HG02884 (cell line): ENCODE results near the gene PRPF40A.

Experiments used
- ATAC-seq: cut with Tn5 transposase; IDR thresholded peaks from one replicate; pipeline ENCODE4 v1.9.1; 2021; ENCODE audit warnings: mild to moderate bottlenecking, moderate library complexity; ENCODE audit not compliant: unreplicated experiment

PRPF40A gene

DNA sequence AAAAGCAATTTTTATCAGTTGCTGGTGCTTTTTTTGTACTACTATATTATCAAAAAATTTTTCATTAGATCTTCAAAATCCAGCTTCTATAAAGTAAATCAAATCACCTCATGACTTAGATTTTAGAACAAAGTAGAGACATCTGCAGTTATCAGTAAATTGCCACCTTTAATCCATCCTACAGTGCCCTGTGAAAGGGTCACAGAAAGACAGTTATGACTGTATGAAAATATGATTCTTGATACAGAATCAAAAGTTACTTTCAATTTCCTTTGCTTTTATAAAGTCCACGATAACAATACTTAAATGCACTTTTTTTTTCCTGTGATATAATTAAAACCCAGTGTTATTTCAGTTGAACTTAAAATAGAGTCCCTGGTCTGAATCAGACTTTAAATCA lies 61.4 kb downstream of the PRPF40A start:
- no peak for ATAC-seq

DNA sequence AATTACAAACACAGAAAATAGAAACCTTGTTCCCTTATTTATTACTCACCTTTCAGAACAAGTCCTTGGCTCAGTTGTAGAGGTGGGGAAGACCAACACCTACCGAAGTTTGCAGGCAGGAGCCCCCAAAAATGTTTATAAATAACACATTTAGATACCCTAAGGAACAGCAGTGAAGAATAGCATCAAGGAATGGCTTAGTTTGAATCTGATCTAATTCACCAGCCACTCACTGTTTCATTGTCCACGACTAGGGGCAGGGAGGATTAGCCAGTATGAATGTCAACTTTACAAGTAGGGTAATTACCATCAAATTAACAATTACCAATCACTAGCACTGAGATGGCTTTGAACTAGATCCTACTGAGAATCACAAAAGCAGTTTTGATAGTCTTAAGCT lies 65.4 kb downstream of the PRPF40A start:
- no peak for ATAC-seq

GRCh38 chr2:152650768-152651371 lies 66.4 kb downstream of the PRPF40A start:
- ATAC-seq: no peak

DNA sequence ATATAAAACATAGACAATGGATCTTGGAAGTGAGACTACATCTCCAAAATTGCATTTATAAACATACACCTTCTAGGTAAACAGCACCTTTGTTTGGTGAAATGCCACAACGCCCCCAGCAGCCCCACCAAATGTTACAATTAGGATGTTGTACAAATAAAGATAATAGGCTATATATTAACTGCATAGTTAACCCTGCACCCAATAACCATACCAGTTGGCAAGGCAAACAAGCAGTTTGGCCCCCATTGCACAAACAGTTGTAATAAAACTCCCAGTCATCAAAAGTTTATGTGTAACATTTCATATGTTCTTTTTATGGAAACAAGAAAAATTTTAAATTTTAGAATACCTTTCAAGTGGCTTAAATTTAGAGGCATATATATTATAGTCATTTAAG lies 67.3 kb downstream of the PRPF40A start:
- ATAC-seq: no peak

- no peak for ATAC-seq
Observed at GRCh38 chr2:152648336-152648735, 68.9 kb downstream of the PRPF40A start.

- ATAC-seq: no peak
Observed at GRCh38 chr2:152647552-152647951, 69.7 kb downstream of the PRPF40A start.

GRCh38 chr2:152646775-152647174 lies 70.5 kb downstream of the PRPF40A start:
- no peak for ATAC-seq

- no peak for ATAC-seq
Observed at GRCh38 chr2:152646264-152646663, 71.0 kb downstream of the PRPF40A start.

DNA sequence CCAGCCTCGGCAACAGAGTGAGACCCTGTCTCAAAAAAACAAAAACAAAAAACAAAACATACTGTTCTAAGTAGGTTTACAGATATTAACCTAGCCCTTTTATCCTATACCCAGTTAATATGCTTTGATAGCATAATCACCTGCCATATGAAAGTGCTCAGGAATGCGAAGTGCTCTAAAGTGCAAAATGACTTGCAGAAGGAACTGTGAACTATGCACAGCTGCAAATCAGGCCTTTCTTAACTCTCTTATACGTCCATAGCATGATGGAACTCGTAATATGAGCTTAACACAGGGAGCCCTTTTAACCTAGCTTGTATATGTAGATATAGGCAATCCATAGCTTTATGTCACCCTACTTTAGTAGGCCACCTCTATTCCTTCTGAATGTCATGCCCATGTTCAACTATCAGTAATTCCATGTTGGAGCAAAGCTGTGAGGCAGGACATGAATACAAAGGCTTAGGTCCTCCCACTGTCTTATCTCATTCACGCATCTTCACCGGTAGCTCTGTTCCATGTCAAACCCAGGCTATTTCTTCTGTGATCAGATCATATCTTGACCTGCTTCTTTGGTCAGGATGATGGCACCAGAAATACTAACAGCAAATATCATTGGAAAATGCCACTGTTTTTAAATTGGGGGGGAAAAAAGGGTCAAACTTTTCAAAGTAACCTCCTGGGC lies 72.9 kb downstream of the PRPF40A start:
- no peak for ATAC-seq

DNA sequence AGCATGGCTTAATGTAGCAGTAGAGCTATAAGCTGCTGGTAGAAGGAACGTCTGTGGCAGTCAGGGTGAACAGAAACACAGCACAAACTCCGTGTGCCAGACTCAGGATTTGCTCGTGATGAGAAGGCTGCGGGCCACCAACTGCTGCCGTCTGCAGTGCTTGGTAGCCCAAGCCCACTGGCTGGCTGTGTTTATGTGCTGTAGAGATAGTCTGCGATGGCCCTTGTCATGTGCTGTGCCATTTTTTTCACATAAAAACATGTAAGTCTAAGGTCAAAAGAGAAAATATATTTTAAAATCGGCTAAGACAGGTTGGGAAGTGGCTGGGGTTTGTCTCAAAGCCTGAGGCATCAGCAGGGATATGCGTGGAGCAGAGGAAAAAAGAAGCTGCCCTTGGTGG lies 78.7 kb downstream of the PRPF40A start:
- no peak for ATAC-seq

GRCh38 chr2:152638056-152638455 lies 79.2 kb downstream of the PRPF40A start:
- ATAC-seq: no peak

DNA sequence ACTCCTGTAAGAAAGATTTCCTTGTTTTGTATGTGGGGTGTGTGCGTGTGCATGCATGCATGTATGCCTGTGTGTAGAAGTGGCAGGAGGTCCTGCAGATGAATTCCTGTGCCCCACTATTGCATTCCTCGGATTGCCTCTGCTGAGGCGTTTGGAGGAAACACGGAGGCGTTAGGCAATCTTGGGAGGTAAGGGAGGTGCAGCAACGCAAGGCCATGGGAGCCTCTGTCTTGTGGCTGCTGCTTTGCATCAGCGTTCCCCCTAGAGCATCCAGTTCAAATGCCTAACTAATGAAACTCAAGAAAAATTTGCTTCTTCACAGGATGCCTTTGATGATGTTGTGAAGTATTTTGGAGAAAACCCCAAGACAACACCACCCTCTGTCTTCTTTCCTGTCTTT lies 80.0 kb downstream of the PRPF40A start:
- ATAC-seq: no peak

GRCh38 chr2:152635635-152636298 lies 81.5 kb downstream of the PRPF40A start:
- peak; percentile 74 for ATAC-seq

- no peak for ATAC-seq
Observed at GRCh38 chr2:152632736-152633135, 84.5 kb downstream of the PRPF40A start.

DNA sequence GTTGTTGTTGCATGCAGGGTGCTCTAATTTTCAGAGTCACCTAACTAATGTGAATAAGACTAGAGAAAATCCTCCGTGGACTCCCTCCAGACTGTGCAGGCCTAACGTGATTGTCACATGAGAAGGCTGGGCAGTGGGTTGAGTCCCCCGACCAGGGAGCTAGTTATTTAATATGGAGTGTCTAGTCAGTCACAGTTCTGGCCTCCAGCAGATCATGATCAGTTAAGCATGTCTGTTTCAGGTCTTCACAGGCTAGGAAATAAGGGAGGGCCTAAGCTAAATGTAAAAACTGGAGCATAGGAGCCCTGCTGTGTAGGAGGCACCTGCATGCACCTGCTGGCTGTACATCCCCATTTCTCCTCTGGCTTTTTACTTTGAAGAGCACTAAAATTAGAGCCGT lies 86.8 kb downstream of the PRPF40A start:
- no peak for ATAC-seq

DNA sequence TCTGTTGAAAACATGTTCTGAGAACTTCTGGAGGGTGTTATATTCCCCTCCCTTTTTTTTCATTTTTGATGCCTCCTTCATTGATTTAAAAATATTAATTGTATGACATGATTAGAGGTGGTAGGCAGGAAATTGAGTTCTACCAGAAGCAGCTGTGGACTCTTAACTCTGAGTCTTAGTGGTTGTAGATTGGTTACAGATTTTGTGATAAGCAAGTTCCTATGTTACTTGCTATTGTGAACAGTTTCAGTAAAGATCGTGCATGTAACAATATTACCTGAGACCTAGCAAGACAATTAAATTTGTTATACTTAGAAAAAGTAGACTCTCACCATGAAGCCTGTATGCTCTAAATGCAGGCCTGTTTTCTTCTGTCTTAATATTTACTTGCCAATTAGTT lies 88.1 kb downstream of the PRPF40A start:
- no peak for ATAC-seq

DNA sequence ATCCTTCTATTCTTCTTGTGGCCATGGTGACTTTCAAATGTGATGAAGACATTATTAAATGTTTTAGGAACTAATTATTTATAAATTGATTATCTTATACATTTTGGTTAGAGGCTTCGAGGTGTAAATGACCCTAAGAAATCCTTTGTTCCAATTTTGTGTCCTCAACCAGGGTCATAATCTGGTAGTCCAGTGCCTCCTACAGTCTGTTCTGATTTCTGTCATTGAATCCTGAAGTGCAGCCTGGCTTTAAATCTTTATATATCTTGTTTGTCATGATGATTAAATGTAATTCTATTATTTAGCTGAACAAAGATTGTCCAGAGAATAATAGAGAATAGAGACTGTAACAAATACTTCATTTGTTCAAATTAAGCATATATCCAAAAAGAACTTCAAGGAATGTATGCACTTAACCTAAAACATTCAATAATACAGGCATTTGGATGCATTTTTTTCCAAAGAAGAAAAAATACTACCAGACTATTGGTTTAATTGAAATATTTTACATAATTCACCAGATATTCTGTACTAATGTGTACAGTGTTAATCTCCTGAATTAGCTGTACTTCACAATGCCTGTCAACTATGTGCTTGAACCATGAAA lies 89.8 kb downstream of the PRPF40A start:
- ATAC-seq: no peak

GRCh38 chr2:152626911-152627339 lies 90.3 kb downstream of the PRPF40A start:
- ATAC-seq: no peak

DNA sequence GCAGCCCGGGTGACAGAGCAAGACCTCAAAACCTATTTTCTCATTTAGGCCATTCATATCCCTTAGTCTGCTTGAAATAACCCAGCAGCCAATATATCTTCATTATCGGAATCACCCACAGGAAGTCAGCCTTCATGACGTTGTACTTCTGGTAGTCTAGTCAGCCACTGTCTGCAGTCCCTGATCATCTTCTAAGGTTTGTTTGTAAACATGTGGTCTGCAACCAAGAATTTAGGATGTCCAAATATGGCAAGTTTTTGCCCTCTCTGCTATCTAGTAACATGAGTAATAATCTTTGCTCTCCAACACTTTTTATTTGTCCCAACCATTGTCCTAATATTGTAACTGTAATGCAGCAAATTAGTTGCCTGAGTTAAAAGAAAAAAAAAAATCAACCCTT lies 92.5 kb downstream of the PRPF40A start:
- ATAC-seq: no peak

DNA sequence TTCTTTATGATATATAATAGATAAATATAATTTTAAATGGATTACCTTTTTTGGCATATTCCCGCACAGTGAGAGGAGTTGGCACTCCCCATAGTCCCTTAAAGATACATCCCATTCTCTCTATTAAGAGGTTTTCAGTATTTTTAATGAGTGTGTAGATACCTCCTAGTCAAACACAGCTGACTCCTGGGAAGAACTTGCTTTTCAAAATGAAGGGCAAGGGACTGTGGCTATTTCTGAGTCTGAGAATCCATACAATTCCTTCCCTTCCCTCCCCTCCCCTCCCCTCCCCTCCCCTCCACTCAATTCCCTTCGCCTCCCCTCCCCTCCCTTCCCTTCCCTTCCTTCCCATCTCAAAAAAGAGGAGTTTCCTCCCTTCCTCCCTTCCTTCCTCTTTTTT lies 93.5 kb downstream of the PRPF40A start:
- no peak for ATAC-seq

DNA sequence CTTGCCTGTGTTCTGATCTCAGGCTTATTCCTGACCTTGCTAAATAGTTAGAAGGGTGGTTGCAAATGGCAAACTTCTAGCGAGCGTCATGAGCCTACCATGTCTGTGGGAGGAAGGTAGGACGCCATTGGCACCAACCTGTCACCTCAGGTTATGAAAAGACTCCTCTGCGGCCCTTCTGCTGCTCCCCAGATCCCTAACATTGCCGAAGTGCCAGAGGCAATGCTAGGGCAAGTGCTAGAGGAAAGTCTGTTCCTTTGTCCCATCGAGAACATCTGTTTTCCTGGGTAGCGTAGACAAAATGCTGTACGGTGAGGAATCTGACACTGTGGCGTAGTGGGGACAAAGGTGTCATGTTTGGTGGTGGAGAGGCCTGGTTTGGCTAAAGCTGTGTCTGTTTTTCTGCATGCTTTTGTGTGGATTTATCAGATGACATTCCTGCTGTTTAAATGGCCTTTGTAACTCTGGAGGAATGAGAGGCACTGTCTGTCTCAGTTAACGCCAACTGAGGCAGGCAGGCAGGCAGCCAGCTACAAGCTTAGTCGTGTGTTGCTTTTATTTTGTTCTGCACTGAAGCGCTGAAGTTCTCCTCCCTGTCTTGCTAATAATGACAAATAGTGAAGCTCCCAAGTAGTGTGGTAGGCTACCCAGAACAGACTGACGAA lies 94.1 kb downstream of the PRPF40A start:
- no peak for ATAC-seq
